ENCODE data around the gene TCF15. TPM values are rescaled to one million over a fixed set of nuclear protein-coding genes. Genes with fewer than 3 reads are reported as not detected.

Gene TCF15
- polyA plus RNA-seq, 3 donors = not detected

GRCh38 chr20:598133-598850 is 11.8 kb downstream of the TCF15 start:
- TF ChIP-seq, protein P1, sequence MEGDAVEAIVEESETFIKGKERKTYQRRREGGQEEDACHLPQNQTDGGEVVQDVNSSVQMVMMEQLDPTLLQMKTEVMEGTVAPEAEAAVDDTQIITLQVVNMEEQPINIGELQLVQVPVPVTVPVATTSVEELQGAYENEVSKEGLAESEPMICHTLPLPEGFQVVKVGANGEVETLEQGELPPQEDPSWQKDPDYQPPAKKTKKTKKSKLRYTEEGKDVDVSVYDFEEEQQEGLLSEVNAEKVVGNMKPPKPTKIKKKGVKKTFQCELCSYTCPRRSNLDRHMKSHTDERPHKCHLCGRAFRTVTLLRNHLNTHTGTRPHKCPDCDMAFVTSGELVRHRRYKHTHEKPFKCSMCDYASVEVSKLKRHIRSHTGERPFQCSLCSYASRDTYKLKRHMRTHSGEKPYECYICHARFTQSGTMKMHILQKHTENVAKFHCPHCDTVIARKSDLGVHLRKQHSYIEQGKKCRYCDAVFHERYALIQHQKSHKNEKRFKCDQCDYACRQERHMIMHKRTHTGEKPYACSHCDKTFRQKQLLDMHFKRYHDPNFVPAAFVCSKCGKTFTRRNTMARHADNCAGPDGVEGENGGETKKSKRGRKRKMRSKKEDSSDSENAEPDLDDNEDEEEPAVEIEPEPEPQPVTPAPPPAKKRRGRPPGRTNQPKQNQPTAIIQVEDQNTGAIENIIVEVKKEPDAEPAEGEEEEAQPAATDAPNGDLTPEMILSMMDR (IDR thresholded peaks at IDR 0.05) = no peak
- Mint-ChIP-seq H3K4me3 (no peak overlapping the region), H3K36me3 (no peaks in the 10 kb centered on the region), H3K9me3 (no peaks in the 10 kb centered on the region), H3K27me3 (ENCODE audit: low read depth in 3 of 3) (peaks cover 0 to 10% (median 2%) of the 10 kb centered on the region in 3 donors), H3K4me1 (no peaks in the 10 kb centered on the region), H3K27ac (no peak overlapping the region)
- no peak overlapping the region for H3K4me3 ChIP-seq (replicated peaks in 1 of 3; ENCODE audit: low read depth in 2 of 3, low read length in 3 of 3)
- H3K4me1 ChIP-seq (ENCODE audit: control insufficient read depth in 1 of 2, insufficient read depth in 2 of 2, low read length in 2 of 2) = no peaks in the 10 kb centered on the region
- no peaks in the 10 kb centered on the region for H4K20me1 ChIP-seq (ENCODE audit: insufficient read depth, low read length)
- H3K27me3 ChIP-seq (ENCODE audit: control insufficient read depth in 2 of 2, insufficient read depth in 2 of 2, low read length in 2 of 2) = no peaks in the 10 kb centered on the region
- H3K36me3 ChIP-seq (replicated peaks in 1 of 2; ENCODE audit: control insufficient read depth in 1 of 2, insufficient read depth in 2 of 2, low read length in 2 of 2) = no peaks in the 10 kb centered on the region
- no peak overlapping the region for H3K4me2 ChIP-seq (replicated peaks; ENCODE audit: extremely low read depth, low read length, poor library complexity, severe bottlenecking)
- WGBS (ENCODE audit: insufficient coverage) = 89% methylated on average over 10 of the region's 13 CpGs
- DNase-seq = no peak
- intact Hi-C loops (cut with micrococcal nuclease) = no loop called here
- no peak overlapping the region for H3K9ac ChIP-seq (ENCODE audit: insufficient read depth, low read length, poor library complexity, severe bottlenecking)
- no peak overlapping the region for H2AFZ ChIP-seq (ENCODE audit: insufficient read depth, low read depth, low read length, poor library complexity, severe bottlenecking)
- H3K9me3 ChIP-seq (replicated peaks in 1 of 2; ENCODE audit: control insufficient read depth in 1 of 2, insufficient read depth in 1 of 2, low read length in 2 of 2) = no peaks in the 10 kb centered on the region
- H3K79me2 ChIP-seq (ENCODE audit: insufficient read depth, low read length) = no peaks in the 10 kb centered on the region
- H3K27ac ChIP-seq (ENCODE audit: low read depth in 1 of 2, low read length in 2 of 2) = no peak overlapping the region

DNA sequence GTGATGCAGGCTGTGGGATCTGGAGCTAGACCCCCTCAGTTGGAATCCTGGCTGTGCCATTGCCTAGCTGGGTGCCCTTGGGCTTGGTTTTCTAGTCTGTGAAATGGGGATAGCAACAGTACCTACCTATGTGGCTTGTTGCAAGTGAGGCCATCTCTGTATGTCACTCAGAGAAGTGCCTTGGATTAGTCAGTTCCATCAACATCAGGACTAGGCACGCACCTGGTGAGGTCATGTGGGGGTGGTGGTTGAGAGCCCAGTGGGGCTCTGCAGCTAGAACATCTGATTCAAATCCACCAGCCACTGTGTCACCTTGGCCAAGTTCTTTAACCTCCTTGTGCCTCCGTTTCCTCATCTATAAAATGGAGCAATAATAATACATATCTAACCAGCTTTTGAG is 12.5 kb downstream of the TCF15 start:
- WGBS (ENCODE audit: insufficient coverage) = no CpG with 5 or more reads among the region's 2 CpGs
- no peaks in the 10 kb centered on the region for H3K4me1 Mint-ChIP-seq
- H3K4me3 ChIP-seq (replicated peaks in 1 of 3; ENCODE audit: low read depth in 2 of 3, low read length in 3 of 3) = no peak overlapping the region

More for the DNA sequence above, 12.5 kb downstream of the TCF15 start:
- DNase-seq = no peak
- Mint-ChIP-seq H3K9me3 (no peaks in the 10 kb centered on the region), H3K27me3 (ENCODE audit: low read depth in 3 of 3) (peaks cover 0 to 10% (median 4%) of the 10 kb centered on the region in 3 donors), H3K27ac (no peak overlapping the region), H3K36me3 (no peaks in the 10 kb centered on the region), H3K4me3 (no peak overlapping the region)
- TF ChIP-seq, protein P1 (IDR thresholded peaks at IDR 0.05) = no peak
- no peak overlapping the region for H3K9ac ChIP-seq (ENCODE audit: insufficient read depth, low read length, poor library complexity, severe bottlenecking)
- H2AFZ ChIP-seq (ENCODE audit: insufficient read depth, low read depth, low read length, poor library complexity, severe bottlenecking) = no peak overlapping the region
- H3K79me2 ChIP-seq (ENCODE audit: insufficient read depth, low read length) = no peaks in the 10 kb centered on the region
- no peaks in the 10 kb centered on the region for H3K4me1 ChIP-seq (ENCODE audit: control insufficient read depth in 1 of 2, insufficient read depth in 2 of 2, low read length in 2 of 2)
- no peak overlapping the region for H3K4me2 ChIP-seq (replicated peaks; ENCODE audit: extremely low read depth, low read length, poor library complexity, severe bottlenecking)
- no peak overlapping the region for H3K27ac ChIP-seq (ENCODE audit: low read depth in 1 of 2, low read length in 2 of 2)
- no peaks in the 10 kb centered on the region for H3K9me3 ChIP-seq (replicated peaks in 1 of 2; ENCODE audit: control insufficient read depth in 1 of 2, insufficient read depth in 1 of 2, low read length in 2 of 2)
- H3K27me3 ChIP-seq (ENCODE audit: control insufficient read depth in 2 of 2, insufficient read depth in 2 of 2, low read length in 2 of 2) = no peaks in the 10 kb centered on the region
- intact Hi-C loops (cut with micrococcal nuclease) = no loop called here
- H4K20me1 ChIP-seq (ENCODE audit: insufficient read depth, low read length) = no peaks in the 10 kb centered on the region
- H3K36me3 ChIP-seq (replicated peaks in 1 of 2; ENCODE audit: control insufficient read depth in 1 of 2, insufficient read depth in 2 of 2, low read length in 2 of 2) = no peaks in the 10 kb centered on the region

Measured in CD14-positive monocyte (primary cell).